VCaP (cell line): ENCODE measurements around the gene HMCN2.

Source experiments
- H3K27ac ChIP-seq: fragments of 450-650 bp; 2 replicates; pipeline ENCODE4 v1.5.1; 2017
- CTCF ChIP-seq: fragments of 450-650 bp; conservative IDR thresholded peaks from 2 replicates; pipeline ENCODE4 v1.5.1; 2017; ENCODE audit warnings: mild to moderate bottlenecking, moderate library complexity

Gene HMCN2

GRCh38 chr9:130341839-130342713, 76.5 kb downstream of the HMCN2 start:
- no peak for TF ChIP-seq CTCF
- H3K27ac ChIP-seq = no peak overlapping the region

GRCh38 chr9:130342714-130343085, 77.1 kb downstream of the HMCN2 start:
- no peak for TF ChIP-seq CTCF
- no peak overlapping the region for H3K27ac ChIP-seq

GRCh38 chr9:130343445-130343918, 77.9 kb downstream of the HMCN2 start:
- H3K27ac ChIP-seq = no peak overlapping the region
- peak; percentile 91 for TF ChIP-seq CTCF

- TF ChIP-seq CTCF = no peak
- no peak overlapping the region for H3K27ac ChIP-seq
Measured at GRCh38 chr9:130344366-130344765, 78.8 kb downstream of the HMCN2 start.

- TF ChIP-seq CTCF = no peak
- H3K27ac ChIP-seq = no peak overlapping the region
Measured at GRCh38 chr9:130345009-130345896, 79.7 kb downstream of the HMCN2 start.

GRCh38 chr9:130345897-130346385, 80.4 kb downstream of the HMCN2 start:
- H3K27ac ChIP-seq = no peak overlapping the region
- no peak for TF ChIP-seq CTCF

- no peak for TF ChIP-seq CTCF
- H3K27ac ChIP-seq = no peak overlapping the region
Measured at GRCh38 chr9:130346431-130346830, 80.9 kb downstream of the HMCN2 start.
